HEK293T (cell line): ENCODE data around the gene C18orf63.

ENCODE experiments used
- CTCF ChIA-PET: fragments of 350-600 bp; formaldehyde crosslinking; extraction: SDS; loops from one replicate; lab custom pipeline; 2021; ENCODE audit warnings: antibody characterized with exemption, inconsistent platforms; lab: Yijun Ruan, JAX
- POLR2A ChIA-PET: fragments of 350-600 bp; formaldehyde crosslinking; extraction: SDS; loops from one replicate; lab custom pipeline; 2020; ENCODE audit warnings: antibody characterized with exemption, inconsistent platforms; lab: Yijun Ruan, JAX
- DNase-seq: peaks from one replicate; pipeline ENCODE4 v3.0.0; 2012; ENCODE audit warnings: mixed read lengths; ENCODE audit errors: extremely low spot score
- ARNT ChIP-seq: fragments of 450-650 bp; IDR thresholded peaks from 2 replicates; pipeline ENCODE4 v1.6.1; 2017; ENCODE audit warnings: mild to moderate bottlenecking
- BHLHE40 ChIP-seq: fragments of 450-650 bp; IDR thresholded peaks from 2 replicates; pipeline ENCODE4 v1.6.1; 2016; ENCODE audit warnings: mild to moderate bottlenecking, moderate library complexity, borderline replicate concordance
- CTBP1 ChIP-seq: fragments of 450-650 bp; IDR thresholded peaks from 2 replicates; pipeline ENCODE4 v1.6.1; 2016; ENCODE audit warnings: borderline replicate concordance
- ELF4 ChIP-seq: fragments of 450-650 bp; IDR thresholded peaks from 2 replicates; pipeline ENCODE4 v1.6.1; 2017; ENCODE audit warnings: antibody characterized with exemption
- FOXA1 ChIP-seq: fragments of 450-650 bp; IDR thresholded peaks from 2 replicates; pipeline ENCODE4 v1.6.1; 2016; ENCODE audit warnings: mild to moderate bottlenecking
- FOXK2 ChIP-seq: fragments of 450-650 bp; IDR thresholded peaks from 2 replicates; pipeline ENCODE4 v1.6.1; 2016; ENCODE audit warnings: mild to moderate bottlenecking
- FOXM1 ChIP-seq: fragments of 450-650 bp; IDR thresholded peaks from 2 replicates; pipeline ENCODE4 v1.6.1; 2017; ENCODE audit warnings: mild to moderate bottlenecking, borderline replicate concordance
- HDGF ChIP-seq: fragments of 450-650 bp; IDR thresholded peaks from 2 replicates; pipeline ENCODE4 v1.6.1; 2017; ENCODE audit warnings: antibody characterized with exemption, borderline replicate concordance
- L3MBTL2 ChIP-seq: fragments of 450-650 bp; conservative IDR thresholded peaks from 2 replicates; pipeline ENCODE4 v1.6.1; 2016; ENCODE audit warnings: mild to moderate bottlenecking
- LEF1 ChIP-seq: fragments of 450-650 bp; IDR thresholded peaks from 2 replicates; pipeline ENCODE4 v1.6.1; 2017; ENCODE audit warnings: mild to moderate bottlenecking, borderline replicate concordance
- NFRKB ChIP-seq: fragments of 450-650 bp; IDR thresholded peaks from 2 replicates; pipeline ENCODE4 v1.6.1; 2016; ENCODE audit warnings: mild to moderate bottlenecking, moderate library complexity
- PKNOX1 ChIP-seq: fragments of 450-650 bp; IDR thresholded peaks from 2 replicates; pipeline ENCODE4 v1.6.1; 2016
- SP1 ChIP-seq: fragments of 450-650 bp; IDR thresholded peaks from 2 replicates; pipeline ENCODE4 v1.6.1; 2017
- SUZ12 ChIP-seq: fragments of 450-650 bp; IDR thresholded peaks from 2 replicates; pipeline ENCODE4 v1.6.1; 2016; ENCODE audit warnings: mild to moderate bottlenecking
- TARDBP ChIP-seq: fragments of 450-650 bp; IDR thresholded peaks from 2 replicates; pipeline ENCODE4 v1.6.1; 2016
- ZNF384 ChIP-seq: fragments of 450-650 bp; IDR thresholded peaks from 2 replicates; pipeline ENCODE4 v1.6.1; 2016

Gene C18orf63

GRCh38 chr18:74389991-74390390, 74.4 kb downstream of the C18orf63 start:
- no peak for DNase-seq
- CTCF ChIA-PET: no interaction called here
- POLR2A ChIA-PET: no interaction called here
- no peak for TF ChIP-seq NFRKB

- ChIA-PET CTCF (no interaction called here), POLR2A (no interaction called here)
- TF ChIP-seq NFRKB: no peak
- no peak for TF ChIP-seq FOXK2
- TF ChIP-seq ARNT: no peak
- DNase-seq: no peak
Measured at GRCh38 chr18:74390900-74391299, 75.3 kb downstream of the C18orf63 start.

GRCh38 chr18:74392323-74392722, 76.7 kb downstream of the C18orf63 start:
- DNase-seq: no peak
- ChIA-PET POLR2A (no interaction called here), CTCF (no interaction called here)
- TF ChIP-seq TARDBP (no peak), FOXM1 (no peak), LEF1 (no peak), L3MBTL2 (no peak), NFRKB (no peak), ARNT (no peak), SUZ12 (no peak), HDGF (no peak), ELF4 (no peak), FOXK2 (no peak), BHLHE40 (no peak), ZNF384 (no peak)

- CTCF ChIA-PET: no interaction called here
- TF ChIP-seq SUZ12 (no peak), ARNT (no peak), TARDBP (no peak), LEF1 (no peak)
- no peak for DNase-seq
- POLR2A ChIA-PET: no interaction called here
Measured at GRCh38 chr18:74395006-74395405, 79.4 kb downstream of the C18orf63 start.

GRCh38 chr18:74395648-74396154, 80.1 kb downstream of the C18orf63 start:
- CTCF ChIA-PET: no interaction called here
- DNase-seq: no peak
- TF ChIP-seq SP1 (no peak), CTBP1 (no peak), L3MBTL2 (no peak)
- POLR2A ChIA-PET: no interaction called here

GRCh38 chr18:74396171-74397169, 80.8 kb downstream of the C18orf63 start:
- CTCF ChIA-PET: no interaction called here
- TF ChIP-seq NFRKB: no peak
- TF ChIP-seq FOXA1: no peak
- TF ChIP-seq BHLHE40: no peak
- no peak for TF ChIP-seq L3MBTL2
- TF ChIP-seq ZNF384: no peak
- no peak for TF ChIP-seq SUZ12
- TF ChIP-seq CTBP1: no peak
- TF ChIP-seq TARDBP: no peak
- TF ChIP-seq SP1: no peak
- no peak for TF ChIP-seq PKNOX1
- no peak for TF ChIP-seq FOXM1
- no peak for TF ChIP-seq ARNT
- no peak for TF ChIP-seq LEF1
- TF ChIP-seq HDGF: no peak
- no peak for TF ChIP-seq ELF4
- no peak for DNase-seq
- POLR2A ChIA-PET: no interaction called here

- ChIA-PET CTCF (no interaction called here), POLR2A (no interaction called here)
- TF ChIP-seq ZNF384 (no peak), CTBP1 (no peak), BHLHE40 (no peak), SP1 (no peak), ARNT (no peak), TARDBP (no peak), FOXK2 (no peak)
- no peak for DNase-seq
Measured at GRCh38 chr18:74397572-74397971, 81.9 kb downstream of the C18orf63 start.

- TF ChIP-seq FOXM1 (no peak), LEF1 (no peak), SP1 (no peak), PKNOX1 (no peak)
- DNase-seq: no peak
- ChIA-PET CTCF (no interaction called here), POLR2A (no interaction called here)
Measured at GRCh38 chr18:74399091-74399887, 83.7 kb downstream of the C18orf63 start.
